Mesenchymal stem cell (in vitro differentiated cells and primary cell): ENCODE results near the gene TAB3.

Experiments used
- DNase-seq: peaks from one replicate; pipeline ENCODE4 v3.0.0-alpha.2; 2013
- H2AFZ ChIP-seq: one replicate; pipeline ENCODE4 v1.6.1; 2013; ENCODE audit warnings: low read depth, mild to moderate bottlenecking, control low read depth, inconsistent platforms, low read length, moderate library complexity
- H2AK5ac ChIP-seq: 2 replicates; pipeline ENCODE4 v1.6.1; 2013; ENCODE audit warnings: low read length, moderate library complexity, mild to moderate bottlenecking, inconsistent platforms; ENCODE audit not compliant: severe bottlenecking
- H2BK120ac ChIP-seq: one replicate; pipeline ENCODE4 v1.6.1; 2013; ENCODE audit warnings: low read depth, mild to moderate bottlenecking, inconsistent platforms, low read length, moderate library complexity
- H2BK12ac ChIP-seq, 2 experiments: one replicate each; pipeline ENCODE4 v1.6.1; 2013; ENCODE audit warnings: inconsistent platforms in 2 of 2, low read length in 2 of 2, mild to moderate bottlenecking in 2 of 2, moderate library complexity in 2 of 2, control low read depth in 1 of 2
- H2BK15ac ChIP-seq: one replicate; pipeline ENCODE4 v1.6.1; 2013; ENCODE audit warnings: mild to moderate bottlenecking, low read depth, inconsistent platforms; ENCODE audit not compliant: poor library complexity, severe bottlenecking
- H2BK5ac ChIP-seq: 2 replicates; pipeline ENCODE4 v1.6.1; 2013; ENCODE audit warnings: low read depth, mild to moderate bottlenecking, low read length, control low read depth, inconsistent platforms; ENCODE audit not compliant: poor library complexity, severe bottlenecking
- H3K14ac ChIP-seq, 2 experiments: one replicate each; pipeline ENCODE4 v1.6.1; 2013; ENCODE audit warnings: inconsistent platforms in 2 of 2, low read length in 2 of 2, control low read depth in 1 of 2, mild to moderate bottlenecking in 1 of 2, moderate library complexity in 1 of 2
- H3K18ac ChIP-seq, 2 experiments: one replicate each; pipeline ENCODE4 v1.6.1; 2013; ENCODE audit warnings: inconsistent platforms in 2 of 2, low read length in 2 of 2, control low read depth in 1 of 2, low read depth in 1 of 2, mild to moderate bottlenecking in 1 of 2
- H3K23ac ChIP-seq, 2 experiments: one replicate each; pipeline ENCODE4 v1.6.1; 2013; ENCODE audit warnings: inconsistent platforms in 2 of 2, low read length in 2 of 2, mild to moderate bottlenecking in 2 of 2, moderate library complexity in 2 of 2, control low read depth in 1 of 2
- H3K27ac ChIP-seq: 2 replicates; pipeline ENCODE4 v1.5.1; 2013; ENCODE audit warnings: mild to moderate bottlenecking, moderate library complexity, low read length, control low read depth, inconsistent platforms; ENCODE audit not compliant: poor library complexity, severe bottlenecking
- H3K27me3 ChIP-seq, 2 experiments: 2 replicates each; pipeline versions ENCODE4 v1.6.1 to v1.7.0; 2013; ENCODE audit warnings: low read length in 2 of 2, mild to moderate bottlenecking in 2 of 2, moderate library complexity in 2 of 2, control low read depth in 1 of 2, inconsistent platforms in 1 of 2; ENCODE audit not compliant: control insufficient read depth in 1 of 2, insufficient read depth in 1 of 2
- H3K36me3 ChIP-seq, 2 experiments: 2 replicates each; pipeline versions ENCODE4 v1.6.1 to v1.7.0; 2013; ENCODE audit warnings: low read length in 2 of 2, control low read depth in 1 of 2, inconsistent platforms in 1 of 2, low read depth in 1 of 2, mild to moderate bottlenecking in 1 of 2; ENCODE audit not compliant: insufficient read depth in 2 of 2, control insufficient read depth in 1 of 2
- H3K4ac ChIP-seq, 2 experiments: one replicate each; pipeline ENCODE4 v1.6.1; 2013; ENCODE audit warnings: inconsistent platforms in 2 of 2, low read length in 2 of 2, mild to moderate bottlenecking in 2 of 2, moderate library complexity in 2 of 2, control low read depth in 1 of 2, low read depth in 1 of 2
- H3K4me1 ChIP-seq: 2 replicates; pipeline ENCODE4 v1.6.1; 2013; ENCODE audit warnings: low read depth, low read length, control low read depth; ENCODE audit not compliant: control insufficient read depth, insufficient read depth
- H3K4me2 ChIP-seq: 2 replicates; pipeline ENCODE4 v1.6.1; 2013; ENCODE audit warnings: low read length, mild to moderate bottlenecking, inconsistent platforms; ENCODE audit not compliant: poor library complexity, severe bottlenecking
- H3K4me3 ChIP-seq, 2 experiments: 2 replicates each; pipeline versions ENCODE4 v1.5.1 to v1.7.0; 2013; ENCODE audit warnings: low read length in 2 of 2, mild to moderate bottlenecking in 2 of 2, control low read depth in 1 of 2, low read depth in 1 of 2; ENCODE audit not compliant: insufficient read depth in 1 of 2
- H3K79me1 ChIP-seq: replicated peaks from 2 replicates; pipeline ENCODE4 v1.6.1; 2013; ENCODE audit warnings: mild to moderate bottlenecking, control low read depth, low read length, inconsistent platforms; ENCODE audit not compliant: poor library complexity, severe bottlenecking
- H3K9ac ChIP-seq: 2 replicates; pipeline ENCODE4 v1.7.0; 2013; ENCODE audit warnings: mild to moderate bottlenecking, low read length, moderate library complexity
- H3K9me3 ChIP-seq: 2 replicates; pipeline ENCODE4 v1.7.0; 2013; ENCODE audit warnings: mild to moderate bottlenecking, low read length; ENCODE audit not compliant: control insufficient read depth
- H4K8ac ChIP-seq: one replicate; pipeline ENCODE4 v1.6.1; 2013; ENCODE audit warnings: inconsistent platforms, mild to moderate bottlenecking, low read length, moderate library complexity
- H4K91ac ChIP-seq: one replicate; pipeline ENCODE4 v1.6.1; 2013; ENCODE audit warnings: mild to moderate bottlenecking, low read length, inconsistent platforms
- WGBS: methylation state at CpG from one replicate; pipeline ENCODE4 v1.1.7; 2013; ENCODE audit warnings: mixed read lengths; 5-methylcytosine and 5-hydroxymethylcytosine counted together

TAB3 gene

GRCh38 chrX:30876367-30876766 lies 12.7 kb downstream of the TAB3 start:
- Histone ChIP-seq H3K4ac (no peak overlapping the region), H3K9me3 (no peaks in the 10 kb centered on the region)
- WGBS = 98% methylated on average over 5 of the region's 6 CpGs

GRCh38 chrX:30875957-30876356 lies 13.1 kb downstream of the TAB3 start:
- no peaks in the 10 kb centered on the region for H3K9me3 ChIP-seq
- no peak overlapping the region for H3K4ac ChIP-seq
- peak; percentile 83 for DNase-seq
- no peak overlapping the region for H4K91ac ChIP-seq
- H2AFZ ChIP-seq = no peak overlapping the region
- WGBS = 85% methylated on average over 2 of the region's 3 CpGs
- no peak overlapping the region for H2BK5ac ChIP-seq
- peaks cover 2% of the 10 kb centered on the region for H3K4me1 ChIP-seq
- H2BK120ac ChIP-seq = no peak overlapping the region
- H2BK12ac ChIP-seq = no peak overlapping the region
- H3K23ac ChIP-seq = no peak overlapping the region
- H2BK15ac ChIP-seq = no peak overlapping the region
- no peak overlapping the region for H2AK5ac ChIP-seq
- H3K27ac ChIP-seq = peak overlapping the region; percentile 20
- H3K14ac ChIP-seq = no peak overlapping the region
- no peaks in the 10 kb centered on the region for H3K27me3 ChIP-seq
- H3K36me3 ChIP-seq = no peaks in the 10 kb centered on the region
- H3K4me2 ChIP-seq = no peak overlapping the region
- H3K4me3 ChIP-seq = peak overlapping the region in 1 of 2 experiments; percentile 38
- H3K79me1 ChIP-seq = peaks cover 4% of the 10 kb centered on the region
- no peak overlapping the region for H3K18ac ChIP-seq
- H4K8ac ChIP-seq = no peak overlapping the region
- peak overlapping the region; percentile 48 for H3K9ac ChIP-seq

More at GRCh38 chrX:30876367-30876766, 12.7 kb downstream of the TAB3 start:
- Histone ChIP-seq H3K23ac (no peak overlapping the region), H2BK5ac (no peak overlapping the region), H2AK5ac (no peak overlapping the region), H3K9ac (no peak overlapping the region), H3K79me1 (peaks cover 4% of the 10 kb centered on the region), H2BK12ac (no peak overlapping the region), H3K18ac (no peak overlapping the region), H2BK120ac (no peak overlapping the region), H3K27me3 (no peaks in the 10 kb centered on the region), H3K4me3 (no peak overlapping the region), H3K4me2 (no peak overlapping the region), H3K14ac (no peak overlapping the region), H3K4me1 (peaks cover 2% of the 10 kb centered on the region), H3K36me3 (no peaks in the 10 kb centered on the region), H2BK15ac (no peak overlapping the region), H2AFZ (no peak overlapping the region), H4K8ac (no peak overlapping the region), H4K91ac (no peak overlapping the region), H3K27ac (no peak overlapping the region)
- no peak for DNase-seq

- H3K4me1 ChIP-seq = peaks cover 2% of the 10 kb centered on the region
- no peak overlapping the region for H2BK120ac ChIP-seq
- no peak overlapping the region for H4K8ac ChIP-seq
- peaks cover 4% of the 10 kb centered on the region for H3K79me1 ChIP-seq
- no peaks in the 10 kb centered on the region for H3K36me3 ChIP-seq
- H3K18ac ChIP-seq = no peak overlapping the region
- H2BK15ac ChIP-seq = no peak overlapping the region
- no peak for DNase-seq
- H3K4me3 ChIP-seq = no peak overlapping the region
- H4K91ac ChIP-seq = no peak overlapping the region
- H2BK12ac ChIP-seq = no peak overlapping the region
- no peak overlapping the region for H2AK5ac ChIP-seq
- no peak overlapping the region for H2AFZ ChIP-seq
- H3K9me3 ChIP-seq = no peaks in the 10 kb centered on the region
- no peak overlapping the region for H3K27ac ChIP-seq
- 100% methylated on average over 3 of the region's 3 CpGs for WGBS
- H3K27me3 ChIP-seq = no peaks in the 10 kb centered on the region
- no peak overlapping the region for H3K9ac ChIP-seq
- no peak overlapping the region for H2BK5ac ChIP-seq
- H3K14ac ChIP-seq = no peak overlapping the region
- no peak overlapping the region for H3K4ac ChIP-seq
- no peak overlapping the region for H3K23ac ChIP-seq
- no peak overlapping the region for H3K4me2 ChIP-seq
Observed at GRCh38 chrX:30874851-30875250, 14.2 kb downstream of the TAB3 start.

GRCh38 chrX:30870572-30870971 lies 18.5 kb downstream of the TAB3 start:
- Histone ChIP-seq H2BK12ac (no peak overlapping the region), H2AFZ (no peak overlapping the region), H3K36me3 (peaks cover 0 to 14% of the 10 kb centered on the region in 2 experiments), H3K14ac (no peak overlapping the region), H3K23ac (no peak overlapping the region), H3K18ac (no peak overlapping the region), H3K4me2 (no peak overlapping the region), H3K9ac (no peak overlapping the region), H2BK120ac (no peak overlapping the region), H2AK5ac (no peak overlapping the region), H4K8ac (no peak overlapping the region), H3K4me1 (no peaks in the 10 kb centered on the region), H3K9me3 (no peaks in the 10 kb centered on the region), H2BK5ac (no peak overlapping the region), H3K4me3 (no peak overlapping the region), H3K79me1 (peaks cover 4% of the 10 kb centered on the region), H3K4ac (no peak overlapping the region), H3K27ac (no peak overlapping the region), H2BK15ac (no peak overlapping the region), H4K91ac (no peak overlapping the region), H3K27me3 (no peaks in the 10 kb centered on the region)
- no peak for DNase-seq
- no CpG with 5 or more reads among the region's 2 CpGs for WGBS
